ENCODE data around the gene PCDHGC4.

- no peak for TF ChIP-seq FOXK2 (IDR thresholded peaks at IDR 0.05)
- TF ChIP-seq ATF3 (CRISPR knock-in tag; IDR thresholded peaks at IDR 0.05) = no peak
- TF ChIP-seq ASH2L (IDR thresholded peaks at IDR 0.05; ENCODE audit: insufficient read length, low read depth, low read length) = no peak
- TF ChIP-seq, protein P1, sequence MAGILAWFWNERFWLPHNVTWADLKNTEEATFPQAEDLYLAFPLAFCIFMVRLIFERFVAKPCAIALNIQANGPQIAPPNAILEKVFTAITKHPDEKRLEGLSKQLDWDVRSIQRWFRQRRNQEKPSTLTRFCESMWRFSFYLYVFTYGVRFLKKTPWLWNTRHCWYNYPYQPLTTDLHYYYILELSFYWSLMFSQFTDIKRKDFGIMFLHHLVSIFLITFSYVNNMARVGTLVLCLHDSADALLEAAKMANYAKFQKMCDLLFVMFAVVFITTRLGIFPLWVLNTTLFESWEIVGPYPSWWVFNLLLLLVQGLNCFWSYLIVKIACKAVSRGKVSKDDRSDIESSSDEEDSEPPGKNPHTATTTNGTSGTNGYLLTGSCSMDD (CRISPR knock-in tag; IDR thresholded peaks at IDR 0.05) = no peak
- TF ChIP-seq ZZZ3 (CRISPR knock-in tag; IDR thresholded peaks at IDR 0.05; ENCODE audit: borderline replicate concordance) = no peak
- no peak for TF ChIP-seq PAF1 (CRISPR knock-in tag; IDR thresholded peaks at IDR 0.05)
- no peak for TF ChIP-seq NFYB (CRISPR knock-in tag; IDR thresholded peaks at IDR 0.05)
- no peak for TF ChIP-seq ZNF224 (CRISPR knock-in tag; IDR thresholded peaks at IDR 0.05)
- TF ChIP-seq ZNF768 (CRISPR knock-in tag; IDR thresholded peaks at IDR 0.05) = no peak
- no peak for TF ChIP-seq ATAD3A (CRISPR knock-in tag; IDR thresholded peaks at IDR 0.05)
- no peak for TF ChIP-seq IKZF1 (IDR thresholded peaks at IDR 0.05)
Measured at GRCh38 chr5:141496038-141496437, 11.2 kb downstream of the PCDHGC4 start.

All from HepG2 (cell line).